Liver (tissue), 9 donors: ENCODE results near the gene PHF12. TPM values are rescaled to one million over a fixed set of nuclear protein-coding genes. Genes with fewer than 3 reads are reported as not detected.
A peak's percentile ranks its signal among the peaks of the same experiment; 100 is the strongest.

Source experiments
- DNase-seq: peaks from one replicate; pipeline ENCODE4 v3.0.0-alpha.2; 2017; ENCODE audit warnings: low spot score
- H3K27ac ChIP-seq, 2 donors: one replicate each; pipeline ENCODE4 v1.7.0; 2013; ENCODE audit warnings: inconsistent platforms in 2 of 2, low read length in 2 of 2, control low read depth in 1 of 2, low read depth in 1 of 2, mild to moderate bottlenecking in 1 of 2
- H3K27me3 ChIP-seq, 4 donors: one replicate each; pipeline versions ENCODE4 v1.6.1 to v1.7.0; 2013; ENCODE audit warnings: low read length in 3 of 4, inconsistent platforms in 1 of 4, mild to moderate bottlenecking in 1 of 4, moderate library complexity in 1 of 4; ENCODE audit not compliant: control insufficient read depth in 4 of 4, insufficient read depth in 4 of 4
- H3K36me3 ChIP-seq, 4 donors: one replicate each; pipeline versions ENCODE4 v1.6.1 to v1.7.0; 2013; ENCODE audit warnings: low read length in 3 of 4, mild to moderate bottlenecking in 3 of 4, low read depth in 1 of 4, moderate library complexity in 1 of 4; ENCODE audit not compliant: control insufficient read depth in 4 of 4, insufficient read depth in 3 of 4
- H3K4me1 ChIP-seq, 4 donors: one replicate each; pipeline versions ENCODE4 v1.6.1 to v1.7.0; 2013; ENCODE audit warnings: low read length in 3 of 4, mild to moderate bottlenecking in 3 of 4, moderate library complexity in 1 of 4; ENCODE audit not compliant: control insufficient read depth in 4 of 4, insufficient read depth in 4 of 4
- H3K4me3 ChIP-seq, 3 donors: one replicate each; pipeline versions ENCODE4 v1.6.1 to v1.7.0; 2013; ENCODE audit warnings: low read length in 3 of 3, control low read depth in 1 of 3, low read depth in 1 of 3, mild to moderate bottlenecking in 1 of 3
- H3K9ac ChIP-seq, 2 donors: one replicate each; pipeline ENCODE4 v1.7.0; 2013; ENCODE audit warnings: low read length in 2 of 2, mild to moderate bottlenecking in 2 of 2, moderate library complexity in 2 of 2, control low read depth in 1 of 2, low read depth in 1 of 2
- H3K9me3 ChIP-seq, 4 donors: one replicate each; pipeline versions ENCODE4 v1.6.1 to v1.7.0; 2013; ENCODE audit warnings: low read length in 3 of 4; ENCODE audit not compliant: control insufficient read depth in 4 of 4
- CTCF ChIP-seq: fragments of 150-350 bp; IDR thresholded peaks from 2 replicates; pipeline ENCODE4 v1.5.1; 2017; ENCODE audit warnings: improper control_type of control experiment, low read depth, low read length; ENCODE audit not compliant: missing input control
- FOXA1 ChIP-seq: IDR thresholded peaks from 2 replicates; pipeline ENCODE4 v1.6.1; 2016; ENCODE audit warnings: antibody characterized with exemption
- FOXA2 ChIP-seq: IDR thresholded peaks from 2 replicates; pipeline ENCODE4 v1.6.1; 2016; ENCODE audit warnings: antibody characterized with exemption
- GABPA ChIP-seq, 2 donors: IDR thresholded peaks in 1 of 2; conservative IDR thresholded peaks in 1 of 2; 2 replicates each; pipeline ENCODE4 v1.6.1; 2016; ENCODE audit warnings: antibody characterized with exemption in 2 of 2, mild to moderate bottlenecking in 1 of 2, moderate library complexity in 1 of 2
- HNF4A ChIP-seq, 2 donors: conservative IDR thresholded peaks; 2 replicates each; pipeline ENCODE4 v1.6.1; 2016; ENCODE audit warnings: antibody characterized with exemption in 2 of 2, mild to moderate bottlenecking in 2 of 2
- JUND ChIP-seq, 2 donors: IDR thresholded peaks; 2 replicates each; pipeline ENCODE4 v1.6.1; 2016; ENCODE audit warnings: antibody characterized with exemption in 2 of 2
- NR2F2 ChIP-seq: IDR thresholded peaks from 2 replicates; pipeline ENCODE4 v1.6.1; 2016; ENCODE audit warnings: antibody characterized with exemption
- REST ChIP-seq: IDR thresholded peaks from 2 replicates; pipeline ENCODE4 v1.6.1; 2016; ENCODE audit warnings: antibody characterized with exemption, mild to moderate bottlenecking
- RXRA ChIP-seq, 2 donors: IDR thresholded peaks; 2 replicates each; pipeline ENCODE4 v1.6.1; 2017 to 2018; ENCODE audit warnings: antibody characterized with exemption in 2 of 2, mild to moderate bottlenecking in 1 of 2
- SP1 ChIP-seq: IDR thresholded peaks from 2 replicates; pipeline ENCODE4 v1.6.1; 2018; ENCODE audit warnings: antibody characterized with exemption, mild to moderate bottlenecking
- TAF1 ChIP-seq: conservative IDR thresholded peaks from 2 replicates; pipeline ENCODE4 v1.6.1; 2016; ENCODE audit warnings: antibody characterized with exemption, mild to moderate bottlenecking
- YY1 ChIP-seq: IDR thresholded peaks from 2 replicates; pipeline ENCODE4 v1.6.1; 2016; ENCODE audit warnings: antibody characterized with exemption, mild to moderate bottlenecking
- whole genome bisulfite sequencing: extraction: QIAGEN DNeasy Blood & Tissue Kit; methylation state at CpG from one replicate; pipeline ENCODE4 v1.1.7; 2013; 5-methylcytosine and 5-hydroxymethylcytosine counted together
- polyA plus RNA-seq, 2 donors: library from polyadenylated mRNA; stranded (reverse) in 1 of 2; unstranded in 1 of 2; fragments of 200-250 nt in 1 of 2; fragments of >200 nt in 1 of 2; fragmentation: Nextera tagmentation in 1 of 2; extraction: Ambion mirVana in 1 of 2; gene quantifications; one replicate each; pipeline versions ENCODE4 v1.2.1 to v1.2.3, GENCODE V29; 2013 to 2015
- total RNA-seq, 2 donors: library from RNA; depleted of rRNA; stranded (reverse); fragments of >200 nt; gene quantifications; one replicate each; pipeline ENCODE4 v1.2.3, GENCODE V29; 2014
- TF ChIP-seq, protein P1 (sequence below): IDR thresholded peaks from 2 replicates; pipeline ENCODE4 v1.6.1; 2016; ENCODE audit warnings: antibody characterized with exemption
- donor health status: healthy.
- donor health status: healthy.
- donor health status: healthy.
- donor health status: healthy.
- donor health status: healthy.

Gene PHF12
- total and polyA plus RNA-seq, 4 donors, result 4.3 to 21.3 (median 11.7) TPM

DNA sequence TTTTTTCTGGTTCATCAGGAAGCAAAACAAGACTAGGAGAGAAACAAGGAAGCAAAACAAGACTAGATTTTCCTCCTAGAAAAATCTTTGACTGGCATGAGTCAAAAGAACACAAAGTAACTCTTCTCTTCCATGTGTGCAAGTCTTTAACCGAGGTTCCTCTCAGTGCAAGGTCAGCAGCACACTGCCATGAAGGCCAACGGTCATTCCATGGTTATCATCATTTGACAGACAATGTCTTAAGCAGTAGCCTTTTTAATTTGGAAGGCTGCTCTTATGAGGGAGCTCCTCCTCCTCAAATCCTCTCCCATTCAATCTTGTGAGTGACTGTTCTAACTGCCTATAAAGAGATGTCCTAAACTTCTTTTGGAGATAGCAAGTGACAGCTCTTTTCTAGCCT is 33.0 kb downstream of the PHF12 start:
- TF ChIP-seq RXRA (IDR thresholded peaks at IDR 0.05), result no peak
- peak; percentile 51 for TF ChIP-seq NR2F2
- no peak overlapping the region for H3K4me3 ChIP-seq
- WGBS, result 68% methylated on average over 2 of the region's 2 CpGs
- no peak for DNase-seq
- H3K27ac ChIP-seq, result no peak overlapping the region
- H3K9ac ChIP-seq, result no peak overlapping the region
- H3K9me3 ChIP-seq, result no peaks in the 10 kb centered on the region
- peaks cover 15 to 79% (median 61%) of the 10 kb centered on the region in 4 donors for H3K36me3 ChIP-seq
- H3K27me3 ChIP-seq, result no peaks in the 10 kb centered on the region
- H3K4me1 ChIP-seq, result no peaks in the 10 kb centered on the region

- no peak overlapping the region for H3K9ac ChIP-seq
- WGBS, result 82% methylated on average over 5 of the region's 5 CpGs
- no peak overlapping the region for H3K27ac ChIP-seq
- TF ChIP-seq FOXA1 (no peak), JUND (IDR thresholded peaks at IDR 0.05) (no peak), RXRA (IDR thresholded peaks at IDR 0.05) (no peak), CTCF (no peak), FOXA2 (no peak), HNF4A (conservative IDR thresholded peaks at IDR 0.05) (no peak), TAF1 (no peak), GABPA (IDR thresholded peaks at IDR 0.05 in 1 of 2, conservative IDR thresholded peaks at IDR 0.05 in 1 of 2) (no peak), REST (no peak), NR2F2 (no peak), SP1 (no peak), YY1 (no peak)
- DNase-seq, result no peak
- no peaks in the 10 kb centered on the region for H3K9me3 ChIP-seq
- peaks cover 21 to 80% (median 65%) of the 10 kb centered on the region in 4 donors for H3K36me3 ChIP-seq
- H3K4me3 ChIP-seq, result no peak overlapping the region
- H3K27me3 ChIP-seq, result no peaks in the 10 kb centered on the region
- H3K4me1 ChIP-seq, result peaks cover 7 to 8% (median 7%) of the 10 kb centered on the region in 4 donors
Observed at GRCh38 chr17:28917465-28917864, 33.9 kb downstream of the PHF12 start.

DNA sequence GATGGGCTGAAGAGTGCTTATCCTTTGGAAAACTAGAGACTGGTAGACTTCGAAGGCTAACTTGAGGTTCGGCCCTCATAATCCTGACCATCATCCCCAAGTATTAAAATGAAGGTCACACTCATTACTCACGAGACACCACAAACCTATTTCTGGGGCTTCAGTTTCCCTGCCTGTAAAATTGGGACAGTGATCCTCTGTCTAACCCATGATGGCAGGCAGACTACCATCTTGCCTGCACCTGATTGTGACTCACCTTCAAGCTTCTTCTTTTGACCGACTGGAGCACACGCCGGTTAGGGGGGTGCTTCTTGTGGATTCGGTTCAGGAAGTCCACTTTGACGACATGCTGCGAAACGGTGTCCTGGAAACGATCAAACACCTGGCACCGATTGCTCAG is 34.3 kb downstream of the PHF12 start:
- Histone ChIP-seq H3K9ac (no peak overlapping the region), H3K4me1 (peaks cover 9 to 12% (median 12%) of the 10 kb centered on the region in 4 donors), H3K9me3 (no peaks in the 10 kb centered on the region), H3K27me3 (no peaks in the 10 kb centered on the region), H3K36me3 (peaks cover 23 to 80% (median 64%) of the 10 kb centered on the region in 4 donors), H3K4me3 (no peak overlapping the region), H3K27ac (no peak overlapping the region)
- no peak for DNase-seq
- TF ChIP-seq, protein P1, sequence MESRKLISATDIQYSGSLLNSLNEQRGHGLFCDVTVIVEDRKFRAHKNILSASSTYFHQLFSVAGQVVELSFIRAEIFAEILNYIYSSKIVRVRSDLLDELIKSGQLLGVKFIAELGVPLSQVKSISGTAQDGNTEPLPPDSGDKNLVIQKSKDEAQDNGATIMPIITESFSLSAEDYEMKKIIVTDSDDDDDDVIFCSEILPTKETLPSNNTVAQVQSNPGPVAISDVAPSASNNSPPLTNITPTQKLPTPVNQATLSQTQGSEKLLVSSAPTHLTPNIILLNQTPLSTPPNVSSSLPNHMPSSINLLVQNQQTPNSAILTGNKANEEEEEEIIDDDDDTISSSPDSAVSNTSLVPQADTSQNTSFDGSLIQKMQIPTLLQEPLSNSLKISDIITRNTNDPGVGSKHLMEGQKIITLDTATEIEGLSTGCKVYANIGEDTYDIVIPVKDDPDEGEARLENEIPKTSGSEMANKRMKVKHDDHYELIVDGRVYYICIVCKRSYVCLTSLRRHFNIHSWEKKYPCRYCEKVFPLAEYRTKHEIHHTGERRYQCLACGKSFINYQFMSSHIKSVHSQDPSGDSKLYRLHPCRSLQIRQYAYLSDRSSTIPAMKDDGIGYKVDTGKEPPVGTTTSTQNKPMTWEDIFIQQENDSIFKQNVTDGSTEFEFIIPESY, result no peak
- no peak for TF ChIP-seq YY1
- TF ChIP-seq SP1, result no peak
- 84% methylated on average over 12 of the region's 12 CpGs for WGBS
